Parathyroid adenoma (tissue), 2 donors: ENCODE data around the gene SLC39A11.

Source experiments
- H2AFZ ChIP-seq: fragments of 300-600 bp; sonication (generic); one replicate; pipeline ENCODE4 v1.7.0; 2017; ENCODE audit warnings: antibody characterized with exemption, mild to moderate bottlenecking
- H3K27ac ChIP-seq: fragments of 300-600 bp; sonication (generic); one replicate; pipeline ENCODE4 v1.7.0; 2017
- H3K27me3 ChIP-seq: fragments of 300-600 bp; sonication (generic); one replicate; pipeline ENCODE4 v1.7.0; 2017; ENCODE audit warnings: low read length; ENCODE audit not compliant: control insufficient read depth, insufficient read depth
- H3K36me3 ChIP-seq: fragments of 300-600 bp; sonication (generic); one replicate; pipeline ENCODE4 v1.7.0; 2017; ENCODE audit warnings: low read length; ENCODE audit not compliant: control insufficient read depth, insufficient read depth
- H3K4me1 ChIP-seq: fragments of 300-600 bp; sonication (generic); one replicate; pipeline ENCODE4 v1.7.0; 2017; ENCODE audit warnings: control low read depth
- H3K4me2 ChIP-seq: fragments of 300-600 bp; sonication (generic); one replicate; pipeline ENCODE4 v1.7.0; 2017; ENCODE audit warnings: low read length
- H3K4me3 ChIP-seq: fragments of 300-600 bp; sonication (generic); one replicate; pipeline ENCODE4 v1.7.0; 2017; ENCODE audit warnings: low read depth, low read length
- H3K79me2 ChIP-seq: fragments of 300-600 bp; sonication (generic); one replicate; pipeline ENCODE4 v1.7.0; 2017; ENCODE audit warnings: control low read depth
- H3K9ac ChIP-seq: fragments of 300-600 bp; sonication (generic); one replicate; pipeline ENCODE4 v1.7.0; 2017; ENCODE audit warnings: mild to moderate bottlenecking
- H3K9me3 ChIP-seq: fragments of 300-600 bp; sonication (generic); one replicate; pipeline ENCODE4 v1.7.0; 2017; ENCODE audit warnings: low read length; ENCODE audit not compliant: control insufficient read depth
- TF ChIP-seq, protein P1 (sequence below): fragments of 300-600 bp; sonication (generic); IDR thresholded peaks from one replicate; pipeline ENCODE4 v1.7.0; 2017; ENCODE audit warnings: antibody characterized with exemption, mild to moderate bottlenecking
- donor health status: primary hyperparathyroidism.

The SLC39A11 gene

DNA sequence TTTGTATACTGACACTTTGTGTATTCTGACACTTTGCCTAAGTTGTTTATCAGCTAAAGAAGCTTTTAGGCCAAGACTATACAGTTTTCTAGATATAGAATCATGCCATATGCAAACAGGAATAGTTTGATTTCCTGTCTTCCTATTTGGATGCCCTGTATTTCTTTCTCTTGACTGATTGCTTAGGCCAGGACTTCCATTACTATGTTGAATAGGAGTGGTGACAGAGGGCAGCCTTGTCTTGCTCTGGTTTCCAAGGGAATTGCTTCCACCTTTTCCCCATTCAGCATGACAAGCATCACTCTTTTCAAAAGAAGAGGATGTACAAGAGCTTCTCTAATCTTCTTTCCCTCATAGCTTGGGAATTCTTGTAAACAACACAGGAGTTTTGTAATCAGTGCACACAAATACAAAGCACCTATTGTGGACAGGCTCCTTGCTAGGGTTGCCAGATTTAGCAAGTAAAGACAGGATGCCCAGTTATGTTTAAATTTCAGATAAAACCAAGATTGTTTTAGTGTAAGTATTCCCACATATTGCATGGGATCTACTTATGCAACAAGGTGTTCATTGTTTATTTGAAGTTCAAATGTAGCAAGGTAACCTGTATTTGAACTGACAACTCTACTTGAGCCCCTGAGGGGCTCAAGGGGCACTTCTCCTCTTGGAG lies 233.5 kb downstream of the SLC39A11 start:
- Histone ChIP-seq H3K9ac (no peak overlapping the region), H3K4me3 (no peak overlapping the region), H3K27ac (no peak overlapping the region), H3K79me2 (no peaks in the 10 kb centered on the region), H3K36me3 (no peaks in the 10 kb centered on the region), H3K9me3 (no peaks in the 10 kb centered on the region), H3K4me2 (no peak overlapping the region), H2AFZ (no peak overlapping the region), H3K4me1 (no peaks in the 10 kb centered on the region), H3K27me3 (no peaks in the 10 kb centered on the region)
- TF ChIP-seq, protein P1, sequence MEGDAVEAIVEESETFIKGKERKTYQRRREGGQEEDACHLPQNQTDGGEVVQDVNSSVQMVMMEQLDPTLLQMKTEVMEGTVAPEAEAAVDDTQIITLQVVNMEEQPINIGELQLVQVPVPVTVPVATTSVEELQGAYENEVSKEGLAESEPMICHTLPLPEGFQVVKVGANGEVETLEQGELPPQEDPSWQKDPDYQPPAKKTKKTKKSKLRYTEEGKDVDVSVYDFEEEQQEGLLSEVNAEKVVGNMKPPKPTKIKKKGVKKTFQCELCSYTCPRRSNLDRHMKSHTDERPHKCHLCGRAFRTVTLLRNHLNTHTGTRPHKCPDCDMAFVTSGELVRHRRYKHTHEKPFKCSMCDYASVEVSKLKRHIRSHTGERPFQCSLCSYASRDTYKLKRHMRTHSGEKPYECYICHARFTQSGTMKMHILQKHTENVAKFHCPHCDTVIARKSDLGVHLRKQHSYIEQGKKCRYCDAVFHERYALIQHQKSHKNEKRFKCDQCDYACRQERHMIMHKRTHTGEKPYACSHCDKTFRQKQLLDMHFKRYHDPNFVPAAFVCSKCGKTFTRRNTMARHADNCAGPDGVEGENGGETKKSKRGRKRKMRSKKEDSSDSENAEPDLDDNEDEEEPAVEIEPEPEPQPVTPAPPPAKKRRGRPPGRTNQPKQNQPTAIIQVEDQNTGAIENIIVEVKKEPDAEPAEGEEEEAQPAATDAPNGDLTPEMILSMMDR, result no peak

- Histone ChIP-seq H3K4me3 (no peak overlapping the region), H3K27ac (no peak overlapping the region), H3K9ac (no peak overlapping the region), H3K4me1 (no peaks in the 10 kb centered on the region), H3K9me3 (no peaks in the 10 kb centered on the region), H3K4me2 (no peak overlapping the region), H2AFZ (no peak overlapping the region), H3K79me2 (no peaks in the 10 kb centered on the region), H3K27me3 (no peaks in the 10 kb centered on the region), H3K36me3 (no peaks in the 10 kb centered on the region)
- TF ChIP-seq, protein P1, result no peak
Observed at GRCh38 chr17:72853440-72854415, 238.8 kb downstream of the SLC39A11 start.

DNA sequence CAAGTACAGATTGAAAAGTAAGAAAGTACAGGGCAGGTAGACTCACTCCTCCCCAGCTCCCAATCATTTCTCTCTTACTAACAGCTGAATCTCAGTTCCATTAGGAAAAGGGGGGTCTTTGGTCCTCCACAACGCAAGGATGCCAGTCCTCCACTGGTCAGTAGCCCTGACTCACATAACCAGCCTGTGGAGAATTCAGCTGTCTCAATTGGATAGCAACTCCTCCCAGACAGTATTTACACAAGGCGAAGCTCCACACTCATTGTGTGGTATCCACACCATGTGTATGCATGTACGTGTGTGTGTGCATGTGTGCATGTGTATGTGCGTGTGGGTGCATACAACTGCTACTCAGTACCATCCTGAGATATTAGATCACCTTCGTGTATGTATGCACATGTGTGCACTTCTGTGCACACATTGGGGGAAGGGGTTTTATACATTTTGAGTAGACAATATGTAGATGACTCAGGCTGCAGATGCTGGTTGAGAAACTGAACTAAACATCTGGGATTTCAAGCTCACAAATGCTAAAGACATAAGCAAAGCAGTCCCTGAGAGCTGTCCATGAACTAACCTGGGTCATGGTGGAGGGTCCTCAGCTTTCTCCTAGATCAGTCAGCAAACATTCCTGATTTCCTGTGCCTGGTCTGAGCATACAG lies 240.1 kb downstream of the SLC39A11 start:
- Histone ChIP-seq H3K4me2 (no peak overlapping the region), H3K9ac (no peak overlapping the region), H3K79me2 (no peaks in the 10 kb centered on the region), H3K36me3 (no peaks in the 10 kb centered on the region), H3K27ac (no peak overlapping the region), H3K27me3 (no peaks in the 10 kb centered on the region), H3K9me3 (no peaks in the 10 kb centered on the region), H3K4me1 (no peaks in the 10 kb centered on the region), H3K4me3 (no peak overlapping the region), H2AFZ (no peak overlapping the region)
- TF ChIP-seq, protein P1, result no peak

- Histone ChIP-seq H3K9me3 (no peaks in the 10 kb centered on the region), H3K79me2 (no peaks in the 10 kb centered on the region), H3K27me3 (no peaks in the 10 kb centered on the region), H3K4me1 (no peaks in the 10 kb centered on the region), H3K4me3 (no peak overlapping the region), H2AFZ (no peak overlapping the region), H3K36me3 (no peaks in the 10 kb centered on the region), H3K27ac (no peak overlapping the region), H3K9ac (no peak overlapping the region), H3K4me2 (no peak overlapping the region)
- TF ChIP-seq, protein P1, result no peak
Observed at GRCh38 chr17:72850410-72851118, 241.9 kb downstream of the SLC39A11 start.
